ENCODE results near the gene WDR20. TPM values are rescaled to one million over a fixed set of nuclear protein-coding genes. Genes with fewer than 3 reads are reported as not detected.

WDR20 gene
- total RNA-seq, 6 donors from 2014 or later = 16.3 to 28.8 (median 20.6) TPM

- Histone ChIP-seq H3K9me3 (no peaks in the 10 kb centered on the region), H3K27me3 (no peaks in the 10 kb centered on the region), H3K4me3 (no peak overlapping the region), H3K27ac (no peak overlapping the region), H3K4me1 (peaks cover 4 to 17% (median 10%) of the 10 kb centered on the region in 4 donors), H3K36me3 (peaks cover 0 to 25% (median 12%) of the 10 kb centered on the region in 4 donors)
- no peak for ATAC-seq (ENCODE audit: low FRiP score in 2 of 2)
- peak in 1 of 2 donors; percentile 70 for DNase-seq
- WGBS, 2 donors = 92 to 93% methylated on average over 13 of the region's 13 CpGs
- TF ChIP-seq EP300 (IDR thresholded peaks at IDR 0.05) (no peak), POLR2AphosphoS5 (IDR thresholded peaks at IDR 0.05) (no peak), CTCF (IDR thresholded peaks at IDR 0.05) (no peak), POLR2A (IDR thresholded peaks at IDR 0.05) (no peak)
Measured at GRCh38 chr14:102192840-102193502, 53.3 kb downstream of the WDR20 start.

GRCh38 chr14:102194856-102195255 is 55.2 kb downstream of the WDR20 start:
- 56 to 71% methylated on average over 4 of the region's 4 CpGs for WGBS, 2 donors
- peaks cover 0 to 12% (median 7%) of the 10 kb centered on the region in 4 donors for H3K4me1 ChIP-seq
- no peak for ATAC-seq (ENCODE audit: low FRiP score in 2 of 2)
- no peak for TF ChIP-seq POLR2A (IDR thresholded peaks at IDR 0.05)
- TF ChIP-seq CTCF (IDR thresholded peaks at IDR 0.05) = no peak
- TF ChIP-seq POLR2AphosphoS5 (IDR thresholded peaks at IDR 0.05) = no peak
- TF ChIP-seq EP300 (IDR thresholded peaks at IDR 0.05) = no peak
- no peak overlapping the region for H3K27ac ChIP-seq
- no peak for DNase-seq
- no peak overlapping the region for H3K4me3 ChIP-seq
- H3K36me3 ChIP-seq = peaks cover 0 to 37% (median 23%) of the 10 kb centered on the region in 4 donors
- no peaks in the 10 kb centered on the region for H3K27me3 ChIP-seq
- H3K9me3 ChIP-seq = no peaks in the 10 kb centered on the region

GRCh38 chr14:102195446-102195845 is 55.7 kb downstream of the WDR20 start:
- no peak overlapping the region for H3K27ac ChIP-seq

GRCh38 chr14:102196039-102196901 is 56.6 kb downstream of the WDR20 start:
- no peak for ATAC-seq (ENCODE audit: low FRiP score in 2 of 2)
- H3K4me3 ChIP-seq = no peak overlapping the region
- peaks cover 0 to 37% (median 25%) of the 10 kb centered on the region in 4 donors for H3K36me3 ChIP-seq
- no peaks in the 10 kb centered on the region for H3K9me3 ChIP-seq
- TF ChIP-seq CTCF (IDR thresholded peaks at IDR 0.05) (no peak), POLR2A (IDR thresholded peaks at IDR 0.05) (no peak)
- peaks cover 0 to 9% (median 6%) of the 10 kb centered on the region in 4 donors for H3K4me1 ChIP-seq
- no peaks in the 10 kb centered on the region for H3K27me3 ChIP-seq
- DNase-seq = no peak
- no peak overlapping the region for H3K27ac ChIP-seq
- 84 to 91% methylated on average over 6 of the region's 6 CpGs for WGBS, 2 donors

More at GRCh38 chr14:102195446-102195845, 55.7 kb downstream of the WDR20 start:
- Histone ChIP-seq H3K9me3 (no peaks in the 10 kb centered on the region), H3K4me3 (no peak overlapping the region), H3K4me1 (peaks cover 0 to 12% (median 7%) of the 10 kb centered on the region in 4 donors), H3K27me3 (no peaks in the 10 kb centered on the region), H3K36me3 (peaks cover 0 to 37% (median 25%) of the 10 kb centered on the region in 4 donors)
- DNase-seq (no peak), ATAC-seq (ENCODE audit: low FRiP score in 2 of 2) (no peak)
- WGBS, 2 donors = 55 to 68% methylated on average over 1 of the region's 1 CpG
- TF ChIP-seq POLR2A (IDR thresholded peaks at IDR 0.05) (no peak), CTCF (IDR thresholded peaks at IDR 0.05) (no peak), POLR2AphosphoS5 (IDR thresholded peaks at IDR 0.05) (no peak), EP300 (IDR thresholded peaks at IDR 0.05) (no peak)
